HAP-1 (cell line): ENCODE measurements around the gene E2F7.
"Not testable (repeated sequence)": the region's sequence is repeated elsewhere in the genome, so short reads cannot be mapped to it uniquely, and the experiment has no call there.

Source experiments
- DNase-seq, 2 experiments: peaks; one replicate each; pipeline ENCODE4 v3.0.0-alpha.2; 2016 to 2020; ENCODE audit warnings: low spot score in 2 of 2
- H3K27me3 ChIP-seq: fragments of 250-450 bp; sonication (Bioruptor Pico); 2 replicates; pipeline ENCODE4 v1.5.1; 2020; ENCODE audit warnings: low read depth, mild to moderate bottlenecking, moderate library complexity
- H3K36me3 ChIP-seq: fragments of 250-450 bp; sonication (Bioruptor Pico); replicated peaks from 2 replicates; pipeline ENCODE4 v1.5.1; 2020; ENCODE audit warnings: mild to moderate bottlenecking
- H3K4me1 ChIP-seq: fragments of 250-450 bp; sonication (Bioruptor Pico); 2 replicates; pipeline ENCODE4 v1.5.1; 2020; ENCODE audit warnings: mild to moderate bottlenecking
- H3K4me3 ChIP-seq: fragments of 250-450 bp; sonication (Bioruptor Pico); 2 replicates; pipeline ENCODE4 v1.5.1; 2020; ENCODE audit warnings: mild to moderate bottlenecking, moderate library complexity
- H3K9me3 ChIP-seq: fragments of 250-450 bp; sonication (Bioruptor Pico); 2 replicates; pipeline ENCODE4 v1.5.1; 2020; ENCODE audit warnings: mild to moderate bottlenecking, moderate library complexity
- in situ Hi-C: fragments of 300-500 bp; cut with MboI; formaldehyde crosslinking; loops from 3 replicates; pipeline ENCODE4 v1.14.3; 2020; ENCODE audit warnings: low sequenced_read_pairs, inconsistent platforms, mixed read lengths

The E2F7 gene

GRCh38 chr12:77079631-77080030, 14.3 kb upstream of the E2F7 start:
- no peak for DNase-seq
- Histone ChIP-seq H3K4me1 (no peaks in the 10 kb centered on the region), H3K4me3 (no peak overlapping the region), H3K9me3 (no peaks in the 10 kb centered on the region), H3K36me3 (no peaks in the 10 kb centered on the region), H3K27me3 (0 out of 2 replicates have a peak, but pooled peaks cover 2% of the 10 kb centered on the region)
- in situ Hi-C loops = no loop called here

DNA sequence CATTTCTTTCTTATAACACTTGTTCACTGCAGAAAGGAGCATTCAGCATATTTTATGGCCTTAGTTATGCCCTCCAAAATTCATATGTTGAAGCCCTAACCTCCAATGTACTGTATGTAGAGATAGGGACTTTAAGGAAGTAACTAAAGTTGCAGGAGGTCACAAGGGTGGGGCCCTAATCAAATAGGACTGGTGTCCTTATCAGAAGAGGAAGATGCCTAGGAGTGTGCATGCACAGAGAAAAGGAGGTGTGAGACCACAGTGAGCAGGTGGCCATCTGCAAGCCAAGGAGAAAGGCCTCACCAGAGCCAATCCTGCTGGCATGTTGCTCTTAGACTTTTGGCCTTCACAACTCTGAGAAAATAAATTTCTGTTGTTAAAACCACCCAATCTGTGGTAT, 12.9 kb upstream of the E2F7 start:
- Histone ChIP-seq H3K36me3 (no peaks in the 10 kb centered on the region), H3K9me3 (no peaks in the 10 kb centered on the region), H3K27me3 (0 out of 2 replicates have a peak, but pooled peaks cover 2% of the 10 kb centered on the region), H3K4me3 (no peak overlapping the region), H3K4me1 (no peaks in the 10 kb centered on the region)
- in situ Hi-C loops = no loop called here
- DNase-seq = no peak

DNA sequence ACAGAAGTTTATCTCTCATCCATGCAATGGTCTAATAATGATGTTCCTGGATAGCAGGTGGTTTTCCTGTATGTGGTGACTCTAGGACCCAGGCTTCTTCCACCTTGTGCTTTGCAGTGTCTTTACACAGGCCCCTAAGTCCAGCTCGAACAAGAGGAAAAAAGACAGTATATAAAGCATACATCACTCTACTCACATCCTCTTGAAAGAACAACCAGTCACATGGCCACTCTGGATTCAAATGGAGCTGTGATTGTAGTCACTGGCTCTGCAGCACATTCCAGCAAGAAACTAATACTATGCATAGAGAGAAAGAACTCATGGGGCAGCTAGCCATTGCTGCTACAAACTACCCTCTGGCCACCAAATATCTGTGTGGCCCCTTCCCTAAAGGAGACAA, 11.5 kb upstream of the E2F7 start:
- Histone ChIP-seq H3K9me3 (no peaks in the 10 kb centered on the region), H3K4me3 (no peak overlapping the region), H3K27me3 (0 out of 2 replicates have a peak, but pooled peaks cover 2% of the 10 kb centered on the region), H3K4me1 (no peaks in the 10 kb centered on the region), H3K36me3 (no peaks in the 10 kb centered on the region)
- in situ Hi-C loops = no loop called here
- DNase-seq = no peak

DNA sequence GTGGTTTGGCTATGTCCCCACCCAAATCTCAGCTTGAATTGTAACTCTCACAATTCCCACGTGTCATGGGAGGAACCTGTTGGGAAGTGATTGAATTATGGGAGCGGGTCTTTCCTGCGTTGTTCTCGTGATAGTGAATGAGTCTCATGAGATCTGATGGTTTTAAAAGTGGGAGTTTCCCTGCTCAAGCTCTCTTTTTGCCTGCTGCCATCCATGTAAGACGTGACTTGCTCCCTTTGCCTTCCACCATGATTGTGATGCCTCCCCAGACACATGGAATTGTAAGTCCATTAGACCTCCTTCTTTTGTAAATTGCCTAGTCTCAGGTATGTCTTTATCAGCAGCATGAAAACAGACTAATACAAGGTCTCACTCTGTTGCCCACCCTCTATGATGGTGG, 8.5 kb upstream of the E2F7 start:
- H3K36me3 ChIP-seq, DNase-seq, H3K9me3 ChIP-seq, H3K27me3 ChIP-seq, H3K4me3 ChIP-seq, H3K4me1 ChIP-seq, in situ Hi-C loops: not testable (repeated sequence)

DNA sequence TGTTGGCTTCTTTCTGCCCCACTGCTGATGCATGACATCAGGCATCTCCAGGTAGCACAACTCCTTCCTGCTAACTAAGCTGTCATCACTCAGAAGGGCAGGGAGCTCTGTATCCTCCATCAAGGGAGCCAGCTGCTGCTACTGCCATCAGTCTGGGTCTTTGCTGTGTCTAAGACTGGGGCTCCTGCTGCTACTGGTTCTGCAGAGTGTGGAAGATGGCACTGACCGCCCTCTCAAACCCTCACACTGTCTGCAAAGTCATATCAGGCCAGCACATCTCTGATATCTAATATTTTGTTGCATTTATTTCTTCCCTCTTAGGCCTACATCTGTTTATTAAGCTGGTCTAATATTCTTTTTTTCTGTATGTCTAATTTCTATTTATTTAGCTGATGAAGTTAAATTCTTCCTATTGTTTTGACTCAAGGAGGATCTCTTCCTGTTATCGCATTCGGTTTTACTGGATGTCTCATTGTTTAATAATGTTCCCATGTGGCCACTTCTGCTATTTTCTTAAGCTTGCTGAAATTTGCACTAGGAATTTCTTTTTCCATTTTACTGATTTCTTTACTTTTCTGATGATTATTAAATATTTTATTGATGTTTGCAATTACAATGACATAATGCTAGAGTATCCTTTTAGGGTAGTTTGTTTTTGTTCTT, 7.6 kb upstream of the E2F7 start:
- Histone ChIP-seq H3K27me3 (no peaks in the 10 kb centered on the region), H3K4me3 (no peak overlapping the region), H3K36me3 (no peaks in the 10 kb centered on the region), H3K4me1 (no peaks in the 10 kb centered on the region), H3K9me3 (no peaks in the 10 kb centered on the region)
- no peak for DNase-seq
- in situ Hi-C loops = no loop called here

DNA sequence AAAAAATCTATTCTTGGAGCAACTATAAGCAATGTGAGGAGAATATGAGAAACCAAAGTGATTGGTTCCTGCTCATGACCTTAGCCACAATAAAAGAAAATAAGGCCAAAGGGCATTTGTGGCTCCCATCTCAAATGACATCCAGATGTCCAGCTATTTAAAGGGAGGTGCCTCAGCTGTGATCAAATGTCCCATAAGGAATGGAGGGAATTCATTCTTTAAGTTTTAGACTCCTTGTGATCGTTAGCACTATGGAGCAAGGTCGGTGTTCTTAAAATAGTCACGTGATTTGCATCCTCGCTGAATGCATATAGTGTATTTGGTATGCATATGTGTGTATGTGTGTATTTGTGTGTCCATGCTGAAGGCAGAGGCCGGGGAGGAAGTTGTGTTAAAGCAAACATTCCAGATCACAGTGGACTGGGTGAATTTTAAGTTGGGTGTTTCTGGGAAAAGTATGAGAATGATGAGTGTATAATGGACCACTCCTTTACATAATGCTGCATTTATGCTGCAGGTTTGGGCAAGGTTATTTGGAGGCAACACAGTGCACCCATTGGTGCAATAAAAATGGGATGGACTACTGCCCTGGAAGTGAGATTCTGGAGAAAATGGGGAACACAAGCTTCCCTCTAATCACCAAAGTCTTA, 5.6 kb upstream of the E2F7 start:
- H3K9me3 ChIP-seq = no peaks in the 10 kb centered on the region
- in situ Hi-C loops = no loop called here
- H3K36me3 ChIP-seq = no peaks in the 10 kb centered on the region
- no peaks in the 10 kb centered on the region for H3K27me3 ChIP-seq
- H3K4me1 ChIP-seq = no peaks in the 10 kb centered on the region
- no peak for DNase-seq
- no peak overlapping the region for H3K4me3 ChIP-seq

DNA sequence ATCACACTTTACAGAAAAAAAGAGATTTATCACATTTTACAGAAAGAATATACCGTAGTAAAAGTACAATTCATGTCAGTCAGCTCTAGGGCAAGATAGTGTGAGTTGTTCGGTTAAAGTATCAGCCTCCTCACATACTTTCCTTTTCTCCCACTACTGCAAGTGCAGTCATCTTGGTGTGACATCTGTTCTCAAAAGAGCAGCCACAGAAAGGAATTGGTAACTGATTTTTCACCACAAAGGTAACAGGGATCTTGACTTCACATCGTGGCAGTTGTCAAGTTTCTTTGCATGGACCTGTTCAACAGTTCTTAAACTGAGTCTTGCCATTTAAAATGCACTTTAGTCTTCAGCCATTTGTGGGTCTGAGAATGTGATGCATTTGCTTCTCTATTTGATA, 5.0 kb upstream of the E2F7 start:
- DNase-seq = no peak
- Histone ChIP-seq H3K27me3 (no peaks in the 10 kb centered on the region), H3K9me3 (no peaks in the 10 kb centered on the region), H3K4me3 (no peak overlapping the region), H3K36me3 (no peaks in the 10 kb centered on the region), H3K4me1 (no peaks in the 10 kb centered on the region)
- in situ Hi-C loops = no loop called here

DNA sequence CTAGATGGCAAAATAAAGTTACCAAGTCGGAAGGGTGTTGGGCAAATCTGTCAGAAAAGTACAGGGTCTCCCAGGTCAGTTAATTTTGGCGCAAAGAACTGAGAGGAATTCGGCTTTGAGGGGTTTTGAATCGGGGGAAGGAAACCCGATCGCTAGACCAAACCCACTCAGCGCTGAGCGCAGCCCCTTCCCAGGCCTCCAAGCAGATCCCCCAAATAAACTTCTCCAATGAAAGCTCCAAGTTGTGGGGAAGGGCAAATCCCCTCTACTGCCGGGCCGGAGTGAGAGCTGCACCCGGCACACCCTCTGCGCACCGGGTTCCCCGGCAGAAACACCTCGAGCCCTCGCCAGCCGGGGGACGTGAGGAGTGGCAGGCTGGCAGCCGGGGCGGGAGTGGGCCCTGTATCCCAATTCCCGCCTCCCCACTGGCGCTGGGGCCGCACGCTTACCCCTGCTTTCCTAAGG, 441 bp downstream of the E2F7 start:
- peak; percentile 9 to 55 for DNase-seq
- Histone ChIP-seq H3K36me3 (peaks cover 13% of the 10 kb centered on the region), H3K4me3 (peak overlapping the region; percentile 87), H3K27me3 (no peaks in the 10 kb centered on the region), H3K9me3 (no peaks in the 10 kb centered on the region), H3K4me1 (peaks cover 4% of the 10 kb centered on the region; the same call in 1 of the 2 replicates)
- in situ Hi-C loops = no loop called here

- Histone ChIP-seq H3K36me3 (peaks cover 16% of the 10 kb centered on the region), H3K27me3 (no peaks in the 10 kb centered on the region), H3K9me3 (no peaks in the 10 kb centered on the region), H3K4me3 (no peak overlapping the region), H3K4me1 (peaks cover 4% of the 10 kb centered on the region; the same call in 1 of the 2 replicates)
- in situ Hi-C loops = no loop called here
- DNase-seq = no peak
Measured at GRCh38 chr12:77062846-77063461, 2.4 kb downstream of the E2F7 start.

GRCh38 chr12:77062396-77062795, 3.0 kb downstream of the E2F7 start:
- H3K36me3 ChIP-seq = peaks cover 21% of the 10 kb centered on the region
- in situ Hi-C loops = no loop called here
- H3K9me3 ChIP-seq = no peaks in the 10 kb centered on the region
- H3K27me3 ChIP-seq = no peaks in the 10 kb centered on the region
- DNase-seq = no peak
- H3K4me3 ChIP-seq = no peak overlapping the region
- peaks cover 4% of the 10 kb centered on the region; the same call in 1 of the 2 replicates for H3K4me1 ChIP-seq

- H3K4me3 ChIP-seq = no peak overlapping the region
- peaks cover 21% of the 10 kb centered on the region for H3K36me3 ChIP-seq
- no peak for DNase-seq
- H3K27me3 ChIP-seq = no peaks in the 10 kb centered on the region
- in situ Hi-C loops = no loop called here
- H3K4me1 ChIP-seq = peaks cover 4% of the 10 kb centered on the region; the same call in 1 of the 2 replicates
- H3K9me3 ChIP-seq = no peaks in the 10 kb centered on the region
Measured at GRCh38 chr12:77060883-77061240, 4.5 kb downstream of the E2F7 start.

- in situ Hi-C loops = no loop called here
Measured at GRCh38 chr12:77060136-77060882, 5.1 kb downstream of the E2F7 start.

DNA sequence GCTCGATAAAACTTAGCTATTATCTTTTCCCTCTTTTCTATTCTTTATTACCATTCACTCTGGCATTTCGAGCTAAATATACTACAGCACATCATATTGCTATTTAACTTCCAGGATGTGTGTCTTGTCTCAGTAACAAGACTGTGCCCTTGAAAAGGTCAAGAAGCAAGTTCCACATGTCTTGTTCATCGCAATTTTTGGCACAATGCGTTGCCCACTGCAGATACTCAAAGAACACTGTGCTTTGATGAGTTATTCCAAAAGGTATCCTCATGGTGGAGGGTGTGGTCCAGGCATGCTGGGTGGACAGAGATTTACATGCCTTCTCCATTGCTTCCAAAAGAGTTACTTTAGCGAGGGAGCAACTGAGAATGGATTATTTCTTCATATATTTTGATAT, 6.6 kb downstream of the E2F7 start:
- Histone ChIP-seq H3K27me3 (no peaks in the 10 kb centered on the region), H3K9me3 (no peaks in the 10 kb centered on the region), H3K4me3 (no peak overlapping the region), H3K4me1 (no peaks in the 10 kb centered on the region; the same call in 1 of the 2 replicates), H3K36me3 (peaks cover 26% of the 10 kb centered on the region)
- in situ Hi-C loops = no loop called here
- no peak for DNase-seq

More at GRCh38 chr12:77060136-77060882, 5.1 kb downstream of the E2F7 start:
- peaks cover 4% of the 10 kb centered on the region; the same call in 1 of the 2 replicates for H3K4me1 ChIP-seq
- H3K4me3 ChIP-seq = no peak overlapping the region
- no peak for DNase-seq
- H3K27me3 ChIP-seq = no peaks in the 10 kb centered on the region
- no peaks in the 10 kb centered on the region for H3K9me3 ChIP-seq
- H3K36me3 ChIP-seq = peaks cover 21% of the 10 kb centered on the region
